HG03066 (cell line): ENCODE data around the gene ISCU.
A peak's percentile ranks its signal among the peaks of the same experiment; 100 is the strongest.
"Not testable (repeated sequence)": the region's sequence is repeated elsewhere in the genome, so short reads cannot be mapped to it uniquely, and the experiment has no call there.

Experiments
- ATAC-seq: cut with Tn5 transposase; IDR thresholded peaks from one replicate; pipeline ENCODE4 v1.9.1; 2021; ENCODE audit warnings: low read depth; ENCODE audit not compliant: unreplicated experiment

The ISCU gene

DNA sequence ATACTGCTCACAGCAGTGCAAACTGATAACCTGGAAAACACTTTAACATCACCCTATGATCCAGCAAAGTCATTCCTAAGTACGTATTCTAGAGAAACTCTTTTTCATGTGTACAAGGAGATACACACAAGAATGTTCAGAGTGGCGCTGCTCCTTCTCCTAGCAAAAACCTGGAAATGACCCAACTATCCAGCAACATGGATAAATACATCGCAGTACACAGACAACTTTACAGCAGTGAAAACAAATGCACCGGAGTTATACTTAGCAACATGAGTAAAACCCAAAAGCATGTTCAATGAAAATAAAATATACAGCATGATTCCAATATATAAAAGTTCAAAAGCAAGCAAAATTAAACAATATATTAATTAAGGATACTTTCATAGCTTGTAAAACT, 20.1 kb upstream of the ISCU start:
- ATAC-seq: no peak

DNA sequence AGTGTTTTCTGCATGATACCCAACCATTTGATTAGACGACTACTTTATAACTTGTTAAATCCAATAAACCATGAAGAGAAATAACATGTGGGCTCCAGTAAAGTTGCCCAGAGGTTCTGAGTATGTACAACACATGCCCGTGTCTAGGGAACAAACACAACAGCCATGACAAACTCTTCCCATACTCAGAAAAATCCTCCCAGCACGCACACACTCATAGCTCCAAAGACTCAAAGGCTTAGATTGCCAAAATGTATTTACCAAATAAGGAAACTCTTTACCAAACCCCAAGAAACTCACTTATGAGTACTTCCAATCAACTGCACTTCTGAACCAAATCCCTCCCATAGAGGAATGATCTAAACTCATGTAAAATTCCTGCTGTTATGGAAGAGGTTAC, 18.7 kb upstream of the ISCU start:
- no peak for ATAC-seq

DNA sequence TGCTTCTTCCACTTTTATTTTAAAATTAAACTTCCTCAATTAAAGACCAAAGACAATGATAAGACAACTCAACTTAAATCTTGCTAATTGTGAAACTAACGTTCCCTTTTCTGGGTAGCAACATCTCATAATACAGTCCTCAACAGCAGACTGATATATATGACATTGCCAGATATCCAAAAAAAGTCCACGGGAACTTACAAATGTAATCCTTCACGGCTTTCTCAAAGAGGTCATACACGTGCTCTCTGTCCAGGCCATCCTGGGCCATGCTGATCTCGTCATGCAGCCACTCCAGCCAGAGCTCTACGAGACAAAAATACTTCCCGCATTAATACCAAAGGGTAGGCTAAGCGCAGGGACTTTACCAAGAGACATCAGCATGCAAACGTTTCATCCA, 14.7 kb upstream of the ISCU start:
- no peak for ATAC-seq

DNA sequence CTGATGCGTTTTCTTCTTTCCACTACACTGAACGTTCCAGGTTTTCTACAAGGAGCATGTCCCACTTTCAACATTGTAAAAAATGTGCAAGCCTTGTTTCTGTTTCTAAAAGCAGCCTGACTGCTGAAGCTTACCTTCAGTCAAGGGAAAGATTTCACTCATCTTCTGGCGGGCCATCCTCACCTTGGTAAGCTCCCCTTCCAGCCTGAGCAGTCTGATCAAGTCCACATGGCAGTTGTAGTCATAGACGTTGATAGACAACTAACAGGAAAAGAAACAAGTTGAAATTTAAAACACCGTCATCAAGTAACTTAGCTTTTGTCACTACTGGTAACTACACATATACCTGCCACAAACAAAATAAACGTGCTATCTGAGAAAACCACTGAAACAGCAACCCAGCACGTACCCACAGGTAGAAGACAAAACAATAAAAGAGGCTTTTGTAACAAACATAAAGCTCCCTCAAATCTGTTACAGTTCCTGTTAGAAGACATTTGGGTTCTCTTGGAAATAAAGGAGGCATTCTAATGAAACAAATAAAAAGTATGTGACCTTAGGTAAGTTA, 13.4 kb upstream of the ISCU start:
- no peak for ATAC-seq

DNA sequence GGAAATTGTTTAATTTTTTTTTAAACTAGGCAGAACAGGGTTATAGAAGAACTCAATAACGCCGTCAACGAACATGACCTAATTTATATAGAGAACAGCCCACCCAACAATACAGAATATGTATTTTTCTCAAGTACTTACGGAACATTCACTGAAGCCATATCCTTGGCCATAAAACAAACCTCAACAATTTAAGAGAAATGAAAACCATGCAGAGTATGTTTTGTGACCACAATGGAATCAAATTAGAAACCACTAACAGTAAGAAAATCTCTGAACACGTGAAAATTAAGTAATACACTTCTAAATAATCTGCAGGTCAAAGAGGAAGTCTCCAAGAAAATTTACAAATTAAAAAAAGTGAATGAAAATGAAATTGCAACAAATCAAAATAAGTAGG, 10.9 kb upstream of the ISCU start:
- no peak for ATAC-seq

DNA sequence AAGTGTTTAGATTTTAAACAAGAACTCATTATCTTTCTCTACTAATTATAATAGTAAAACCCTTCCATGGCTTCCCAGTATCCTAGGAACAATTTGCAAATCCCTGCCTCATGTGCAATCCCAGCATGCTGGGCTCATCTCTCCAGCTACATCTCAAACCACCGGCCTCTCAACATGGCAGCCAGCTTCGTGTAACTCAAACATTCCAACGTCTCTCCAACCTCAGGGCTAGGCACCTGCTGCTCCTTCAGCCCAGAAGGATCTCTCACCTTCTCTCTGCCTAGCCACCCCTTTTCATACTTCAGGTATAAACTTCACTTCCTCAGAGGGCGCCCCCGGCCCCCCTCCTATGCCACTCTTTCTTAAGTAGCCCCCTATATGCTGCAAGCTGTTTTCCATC, 8.6 kb upstream of the ISCU start:
- no peak for ATAC-seq

DNA sequence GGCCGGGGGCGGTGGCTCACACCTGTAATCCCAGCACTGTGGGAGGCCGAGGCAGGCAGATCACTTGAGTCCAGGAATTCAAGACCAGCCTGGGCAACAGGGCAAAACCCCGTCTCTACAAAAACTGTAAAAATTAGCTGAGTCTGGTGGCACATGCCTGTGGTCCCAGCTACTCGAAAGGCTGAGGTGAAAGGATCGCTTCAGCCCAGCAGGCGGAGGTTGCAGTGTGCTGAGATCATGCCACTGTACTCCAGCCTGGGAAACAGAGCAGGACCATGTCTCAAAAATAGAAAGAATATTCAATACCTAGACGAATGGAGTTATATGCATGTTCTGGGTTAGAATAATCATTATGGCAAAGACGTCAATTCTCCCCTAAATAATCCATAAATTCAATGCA, 7.0 kb upstream of the ISCU start:
- ATAC-seq: not testable (repeated sequence)

DNA sequence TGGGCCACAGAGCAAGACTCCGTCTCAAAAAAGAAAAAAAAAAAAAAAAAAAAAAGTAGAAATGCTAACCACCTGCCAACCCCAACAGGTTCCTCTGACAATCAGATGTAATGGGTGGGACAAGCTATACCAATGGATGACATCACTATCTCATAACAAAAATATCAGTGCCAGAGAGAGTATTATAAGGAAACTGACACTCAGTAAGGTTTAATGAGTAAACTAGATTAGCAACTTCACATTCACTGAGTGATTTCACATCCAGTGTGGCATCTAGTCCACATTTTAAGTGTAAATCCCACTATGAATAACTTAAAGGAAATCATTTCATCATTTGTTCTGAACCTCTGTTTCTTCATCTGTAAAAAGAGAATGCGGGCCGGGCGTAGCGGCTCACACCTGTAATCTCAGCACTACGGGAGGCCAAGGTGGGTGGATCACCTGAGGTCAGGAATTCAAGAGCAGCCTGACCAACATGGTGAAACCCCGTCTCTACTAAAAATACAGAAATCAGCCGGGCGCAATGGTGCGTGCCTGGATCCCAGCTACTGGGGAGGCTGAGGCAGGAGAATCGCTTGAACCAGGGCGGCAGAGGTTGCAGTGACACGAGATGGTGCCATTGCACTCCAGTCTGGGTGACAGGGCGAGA, 3.3 kb upstream of the ISCU start:
- ATAC-seq: no peak

DNA sequence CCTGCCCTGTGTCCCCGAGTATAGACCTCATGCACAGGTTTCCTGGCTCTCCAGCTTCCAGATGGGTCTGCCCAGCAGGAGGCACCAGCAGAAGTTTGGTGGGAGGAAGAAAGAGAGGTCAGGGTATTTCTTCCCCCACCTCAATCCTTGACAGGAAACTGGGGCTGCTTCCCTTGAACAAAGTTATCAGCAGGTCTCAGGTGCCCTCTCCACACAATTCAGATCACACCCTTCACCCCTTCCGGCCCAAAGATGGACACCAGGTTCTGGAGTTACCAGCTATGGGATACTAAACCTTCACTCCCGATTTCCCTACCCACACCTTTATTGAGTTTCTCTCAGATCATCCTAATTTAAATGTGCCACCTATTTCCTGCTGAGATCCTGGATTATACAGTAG, 2.6 kb upstream of the ISCU start:
- no peak for ATAC-seq

DNA sequence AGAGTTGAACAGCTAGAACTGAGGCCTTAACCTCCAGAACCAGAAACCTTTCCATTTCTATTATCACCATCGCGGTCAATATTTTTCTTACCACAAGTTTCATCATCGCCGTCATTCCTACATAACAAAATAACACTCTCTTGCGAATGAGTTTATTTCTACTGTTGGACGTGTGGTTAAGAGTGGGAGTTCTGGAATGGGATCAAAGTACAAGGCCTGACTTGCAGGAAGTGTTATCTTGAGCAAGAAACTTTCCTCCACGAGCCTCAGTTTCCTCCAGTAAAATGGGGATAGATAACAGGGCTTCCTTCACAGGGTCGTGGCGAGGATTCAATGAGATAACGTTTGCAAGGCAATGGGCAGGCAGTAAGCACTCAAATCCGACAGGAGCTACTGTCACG, 2.1 kb upstream of the ISCU start:
- ATAC-seq: no peak

DNA sequence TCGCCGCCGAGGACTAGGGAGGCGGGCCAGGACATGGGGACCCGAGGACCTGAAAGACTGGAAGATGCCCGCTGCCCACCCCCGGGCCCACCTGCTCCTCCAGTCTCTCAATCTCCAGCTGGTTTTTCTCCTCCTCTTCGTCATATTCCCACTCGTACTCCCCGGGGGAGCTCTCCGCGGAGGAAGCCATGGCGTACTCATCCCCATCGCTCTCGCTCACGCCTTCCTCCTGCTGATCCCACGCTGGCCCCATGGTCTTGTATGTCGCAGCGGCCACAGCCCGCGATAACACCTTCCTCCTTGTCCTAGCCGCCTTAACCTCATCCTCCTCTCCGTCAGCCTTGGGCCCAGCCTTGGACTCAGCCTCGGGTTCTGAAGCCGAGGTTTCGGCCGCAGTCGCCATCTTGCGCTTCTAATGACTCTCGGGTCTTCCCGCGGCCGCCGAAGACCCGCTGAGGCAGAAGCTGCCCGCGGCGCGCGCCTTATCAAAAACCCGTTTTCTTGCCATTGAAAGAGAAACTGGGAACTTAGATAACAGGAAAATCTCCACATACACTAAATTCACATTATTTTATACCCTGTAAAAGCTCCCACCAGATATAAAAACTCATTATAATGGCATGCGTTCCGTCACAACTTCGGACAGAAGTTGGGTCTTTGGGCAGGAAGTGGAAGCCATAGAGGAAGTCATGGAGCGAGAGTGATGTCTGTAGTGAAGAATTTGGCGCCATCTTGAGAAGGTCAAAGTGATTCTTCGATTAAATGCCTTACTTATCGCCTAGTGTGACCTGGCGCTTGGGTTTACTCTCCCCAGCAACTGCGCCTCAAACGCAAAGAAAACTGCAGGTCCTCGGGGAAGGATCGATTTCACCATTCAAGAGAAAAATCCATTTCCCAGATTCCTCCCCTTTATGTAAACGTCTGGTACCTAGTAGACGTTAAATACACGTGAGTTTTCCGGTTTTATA, 1.4 kb upstream of the ISCU start, which contains the start of gene SART3:
Gene SART3 (minus strand): TSS at position 422 of the 968 bp plus-strand sequence. CDS start 19 bp downstream, at position 403.
- ATAC-seq: peak; percentile 28

DNA sequence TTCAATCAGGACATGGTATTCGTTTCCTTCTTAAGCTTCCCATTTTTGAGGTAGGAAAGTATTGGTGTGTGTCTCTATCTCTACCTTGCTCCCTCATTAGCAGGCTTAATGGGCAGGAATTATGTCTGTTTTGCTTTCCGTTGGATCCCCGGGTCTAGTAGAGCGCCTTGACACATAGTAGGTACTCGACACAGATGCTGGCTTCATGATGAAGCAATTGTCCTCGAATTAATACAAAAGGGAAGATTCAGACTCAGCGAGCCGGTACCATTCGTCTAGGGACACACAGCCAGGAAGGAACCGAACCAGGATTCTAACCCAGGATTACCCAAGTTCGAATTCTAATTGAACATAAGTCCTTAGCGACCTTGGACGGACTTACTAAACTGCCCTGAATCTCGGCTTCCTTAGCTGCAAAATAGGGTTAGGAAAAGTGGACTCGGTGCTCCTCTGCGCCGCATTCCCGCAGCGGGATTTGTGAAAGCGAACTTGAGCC, 496 bp upstream of the ISCU start:
- no peak for ATAC-seq

DNA sequence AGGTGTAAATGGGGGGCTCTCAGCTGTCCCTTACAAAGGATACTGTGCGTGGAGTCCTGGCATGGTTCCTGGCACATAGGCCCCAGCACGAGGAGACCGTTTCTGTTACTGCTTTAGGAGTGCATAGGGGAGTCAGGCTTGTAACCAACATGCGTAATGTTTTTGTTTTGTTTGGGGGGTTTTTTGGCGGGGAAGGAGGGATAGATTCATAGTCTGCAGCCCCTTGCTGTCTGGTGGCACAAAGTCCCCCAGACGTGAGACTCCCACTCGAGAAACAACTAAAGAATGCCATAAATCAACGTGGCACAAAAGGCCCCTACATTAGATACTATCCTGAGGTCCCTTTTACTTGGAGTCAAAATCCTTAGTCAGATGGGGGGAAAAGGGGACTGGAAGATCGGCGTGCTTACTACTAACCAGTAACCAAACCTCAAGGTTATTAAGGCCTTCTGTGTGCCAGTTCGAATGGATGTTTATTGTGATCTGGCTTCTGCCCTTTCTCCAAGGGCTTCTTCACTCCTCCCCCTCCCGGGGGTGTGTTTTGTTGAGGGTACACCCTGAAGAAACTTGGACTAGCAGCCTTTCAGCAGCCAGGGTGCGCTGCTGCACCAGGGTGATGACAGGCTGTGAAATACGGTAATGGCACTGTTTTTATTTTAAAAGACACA, 874 bp downstream of the ISCU start:
- peak; percentile 35 for ATAC-seq

DNA sequence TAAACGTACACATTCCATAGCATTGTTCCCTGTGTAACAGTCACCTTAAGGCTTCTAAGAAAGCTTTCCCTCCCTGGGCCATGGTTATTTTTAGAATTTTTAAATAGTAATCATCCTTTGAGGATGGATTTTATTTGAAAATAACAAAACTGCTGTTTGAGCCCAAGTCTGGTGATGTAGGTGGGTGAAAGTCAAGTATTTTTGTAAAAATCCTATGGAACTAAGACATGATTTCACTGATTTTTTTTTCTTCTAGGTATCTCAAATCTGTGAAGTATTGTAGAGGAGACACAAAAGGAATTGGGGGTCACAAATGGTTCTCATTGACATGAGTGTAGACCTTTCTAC, 1.4 kb downstream of the ISCU start:
- no peak for ATAC-seq

DNA sequence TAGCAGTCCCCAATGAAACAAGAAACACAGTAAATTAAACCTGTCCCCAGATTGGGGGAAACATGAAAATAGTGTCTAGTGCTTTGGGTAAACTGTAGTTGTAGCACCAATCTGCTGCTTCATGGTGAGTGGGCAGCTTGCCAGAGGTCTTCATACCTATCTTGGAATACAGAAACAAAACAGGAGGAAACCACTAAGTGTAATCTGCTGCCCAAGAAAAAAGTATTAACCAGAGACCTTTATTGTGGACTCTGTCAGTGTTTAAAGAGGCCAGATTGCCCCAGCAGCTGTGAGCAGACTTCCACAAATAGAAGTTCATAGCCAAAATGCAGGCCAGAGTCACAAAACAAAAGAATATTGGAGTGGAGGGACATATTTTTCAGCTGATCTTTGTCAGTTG, 2.3 kb downstream of the ISCU start:
- no peak for ATAC-seq

DNA sequence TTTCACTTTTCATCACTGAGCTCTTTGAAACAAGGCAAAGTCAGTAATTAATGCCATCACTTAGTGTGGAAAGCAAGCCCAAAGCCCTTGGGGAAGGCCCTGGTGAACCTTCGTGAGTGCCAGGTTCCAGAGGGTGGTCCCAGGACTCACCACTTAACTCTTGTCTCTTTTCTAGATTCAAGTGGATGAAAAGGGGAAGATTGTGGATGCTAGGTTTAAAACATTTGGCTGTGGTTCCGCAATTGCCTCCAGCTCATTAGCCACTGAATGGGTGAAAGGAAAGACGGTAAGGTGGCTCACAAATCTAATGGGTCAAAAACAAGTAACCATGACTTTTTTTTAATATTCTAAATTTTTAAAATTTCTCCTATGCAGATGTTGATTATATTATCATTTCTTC, 2.8 kb downstream of the ISCU start:
- no peak for ATAC-seq

DNA sequence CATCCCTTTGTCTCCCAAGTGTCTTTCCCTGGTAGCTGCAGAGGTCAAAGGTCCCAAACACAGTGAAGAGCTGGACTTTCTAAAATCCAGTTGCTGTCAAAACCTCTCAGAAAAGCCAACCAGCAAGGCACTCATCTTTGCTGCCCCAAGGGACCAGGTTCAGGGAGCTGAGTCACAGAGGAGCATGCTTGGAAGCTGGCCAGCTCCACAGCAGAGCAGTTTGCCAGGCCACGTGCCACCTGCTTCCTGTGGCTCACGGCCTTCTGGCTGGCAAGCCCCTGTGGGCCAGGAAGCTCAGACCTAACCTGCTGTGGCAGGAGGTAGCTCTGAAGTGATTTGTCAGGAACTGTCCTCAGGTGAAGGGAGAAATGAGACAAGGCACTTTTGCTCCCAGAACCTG, 3.6 kb downstream of the ISCU start:
- no peak for ATAC-seq

DNA sequence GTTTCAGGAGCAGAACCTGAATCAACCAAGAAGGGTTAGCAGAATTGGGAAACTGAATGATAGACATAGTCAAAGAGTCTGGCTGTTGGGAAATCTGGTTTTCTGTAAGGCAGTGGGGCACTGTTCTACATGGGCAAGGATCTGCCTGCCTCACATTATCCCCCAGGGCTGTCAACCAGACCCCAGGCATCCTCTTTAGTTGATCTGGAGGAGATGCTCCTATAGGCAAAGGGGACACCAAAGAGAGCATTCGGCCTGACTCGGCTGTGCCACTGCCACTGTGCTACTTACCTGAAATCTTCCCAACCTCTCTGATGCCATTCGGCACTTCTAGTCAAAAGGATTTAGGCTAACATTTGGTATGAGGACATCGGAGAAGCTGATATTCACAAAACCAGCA, 4.1 kb downstream of the ISCU start:
- ATAC-seq: no peak

DNA sequence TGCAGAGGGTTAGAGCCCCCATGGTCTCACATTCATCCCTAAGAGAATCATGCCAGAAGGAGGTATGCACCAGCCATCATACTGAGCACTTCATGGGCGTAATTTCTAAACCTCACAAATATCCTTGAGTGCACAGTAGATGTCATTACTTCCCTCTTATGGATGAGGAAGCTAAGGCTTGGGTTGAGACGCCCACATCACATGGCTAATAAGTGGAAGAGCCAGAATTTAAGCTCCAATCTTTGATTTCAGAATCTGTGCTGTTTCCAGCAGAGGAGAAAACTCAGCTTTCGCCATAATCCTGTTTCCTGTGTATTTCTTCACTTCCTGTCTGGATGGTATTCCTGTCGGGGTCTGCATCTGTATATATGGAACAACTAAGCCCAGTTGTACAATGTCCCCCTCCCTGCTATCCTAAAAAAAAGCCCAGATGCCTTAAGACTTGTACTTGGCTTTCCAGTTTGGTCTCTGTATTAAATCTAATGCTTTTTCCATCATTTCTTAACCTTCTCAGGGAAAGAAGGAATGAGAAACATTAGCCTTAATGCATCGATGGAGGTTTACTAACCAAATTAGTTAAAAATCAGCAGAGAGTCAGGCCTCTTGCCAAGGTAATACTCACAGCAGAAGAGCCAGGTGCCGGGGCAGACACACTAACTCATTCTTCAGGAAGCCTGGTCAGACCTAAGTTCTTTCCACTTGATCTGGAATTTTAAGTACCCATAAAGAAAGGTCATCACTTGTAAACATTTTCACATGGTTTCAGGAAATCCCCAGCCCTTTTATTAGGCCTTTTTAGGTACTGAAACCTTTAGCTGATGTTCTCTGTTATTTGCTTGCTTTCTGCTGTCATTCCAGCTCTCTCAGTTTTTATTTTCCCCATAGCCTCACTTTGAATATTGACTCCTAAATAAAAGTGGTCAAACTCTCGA, 5.3 kb downstream of the ISCU start:
- ATAC-seq: no peak
